Hepatic stellate cell (primary cell): Measurements from ENCODE around the gene MREG.
"Not testable (repeated sequence)": the region's sequence is repeated elsewhere in the genome, so short reads cannot be mapped to it uniquely, and the experiment has no call there.

Experiments
- DNase-seq: peaks from one replicate; pipeline ENCODE4 v3.0.0; 2011; ENCODE audit warnings: low spot score

The MREG gene

GRCh38 chr2:216021768-216022565, 8.6 kb upstream of the MREG start:
- DNase-seq = no peak

- DNase-seq = no peak
Measured at GRCh38 chr2:216018709-216019108, 5.4 kb upstream of the MREG start.

- no peak for DNase-seq
Measured at GRCh38 chr2:216017365-216017764, 4.0 kb upstream of the MREG start.

GRCh38 chr2:216016581-216016980, 3.2 kb upstream of the MREG start:
- no peak for DNase-seq

- no peak for DNase-seq
Measured at GRCh38 chr2:216015722-216016464, 2.5 kb upstream of the MREG start.

GRCh38 chr2:216014986-216015385, 1.6 kb upstream of the MREG start:
- DNase-seq = no peak

- no peak for DNase-seq
Measured at GRCh38 chr2:216014006-216014405, 655 bp upstream of the MREG start.

- DNase-seq = no peak
Measured at GRCh38 chr2:216012830-216013079, 596 bp downstream of the MREG start.

GRCh38 chr2:216012133-216012829, 1.1 kb downstream of the MREG start:
- DNase-seq = no peak

- DNase-seq = not testable (repeated sequence)
Measured at GRCh38 chr2:216009215-216009614, 4.1 kb downstream of the MREG start.

- no peak for DNase-seq
Measured at GRCh38 chr2:216008387-216008786, 5.0 kb downstream of the MREG start.

GRCh38 chr2:216006164-216006663, 7.1 kb downstream of the MREG start:
- DNase-seq = no peak

GRCh38 chr2:216004697-216005283, 8.6 kb downstream of the MREG start:
- no peak for DNase-seq

GRCh38 chr2:216003876-216004696, 9.3 kb downstream of the MREG start:
- no peak for DNase-seq

GRCh38 chr2:216002693-216003092, 10.7 kb downstream of the MREG start:
- DNase-seq = no peak

GRCh38 chr2:216002101-216002678, 11.2 kb downstream of the MREG start:
- no peak for DNase-seq

- DNase-seq = no peak
Measured at GRCh38 chr2:216001216-216002100, 11.9 kb downstream of the MREG start.

GRCh38 chr2:215998636-215999035, 14.7 kb downstream of the MREG start:
- DNase-seq = no peak

GRCh38 chr2:215997219-215997618, 16.1 kb downstream of the MREG start:
- no peak for DNase-seq

GRCh38 chr2:215994911-215995310, 18.4 kb downstream of the MREG start:
- DNase-seq = no peak
